HEK293 (cell line): ENCODE data around the gene RRP1.
A peak's percentile ranks its signal among the peaks of the same experiment; 100 is the strongest.

ENCODE experiments used
- CTCF ChIA-PET: fragments of 350-600 bp; formaldehyde crosslinking; extraction: SDS; loops from one replicate; lab custom pipeline; 2021; ENCODE audit warnings: antibody characterized with exemption; lab: Yijun Ruan, JAX
- POLR2A ChIA-PET: fragments of 300-600 bp; formaldehyde crosslinking; extraction: SDS; loops from one replicate; lab custom pipeline; 2020; ENCODE audit warnings: antibody characterized with exemption, inconsistent platforms; lab: Yijun Ruan, JAX
- H3K27ac ChIP-seq: fragments of 200-500 bp; sonication (Bioruptor generic); 2 replicates; pipeline ENCODE4 v1.5.1; 2014; ENCODE audit warnings: low read depth, low read length, control low read depth, inconsistent platforms; ENCODE audit errors: extremely low read depth
- H3K36me3 ChIP-seq, 2 experiments: fragments of 200-500 bp in 1 of 2; sonication (Bioruptor generic) in 1 of 2; 1 replicate in 1 of 2; 2 replicates in 1 of 2; pipeline ENCODE4 v1.5.1; 2014 to 2017; ENCODE audit warnings: inconsistent platforms in 2 of 2, low read length in 2 of 2; ENCODE audit not compliant: control insufficient read depth in 2 of 2, insufficient read depth in 1 of 2
- H3K4me1 ChIP-seq: fragments of 200-500 bp; sonication (Bioruptor generic); 2 replicates; pipeline ENCODE4 v1.5.1; 2014; ENCODE audit warnings: mild to moderate bottlenecking, low read length, inconsistent platforms; ENCODE audit not compliant: control insufficient read depth, insufficient read depth
- H3K4me3 ChIP-seq: 2 replicates; pipeline ENCODE4 v1.5.1; 2011; ENCODE audit warnings: low read depth, mild to moderate bottlenecking, control low read depth, low read length, moderate library complexity
- H3K9me3 ChIP-seq: fragments of 200-500 bp; sonication (Bioruptor generic); 2 replicates; pipeline ENCODE4 v1.5.1; 2014; ENCODE audit warnings: low read depth, low read length, inconsistent platforms; ENCODE audit not compliant: control insufficient read depth, insufficient read depth
- GLI2 ChIP-seq: fragments of 450-650 bp; formaldehyde crosslinking; IDR thresholded peaks from 2 replicates; pipeline ENCODE4; 2017; ENCODE audit warnings: missing biosample characterization, missing genetic modification characterization, low read depth, borderline replicate concordance
- HOXA7 ChIP-seq: sonication (generic); formaldehyde crosslinking; IDR thresholded peaks from 2 replicates; pipeline ENCODE4 v1.8.1; 2022; ENCODE audit warnings: missing genetic modification reagents, borderline replicate concordance
- REPIN1 ChIP-seq: fragments of 450-650 bp; formaldehyde crosslinking; IDR thresholded peaks from 2 replicates; pipeline ENCODE4 v1.5.1; 2017; ENCODE audit warnings: missing biosample characterization, missing genetic modification characterization, low read depth
- SCRT2 ChIP-seq: fragments of 450-650 bp; formaldehyde crosslinking; IDR thresholded peaks from 2 replicates; pipeline ENCODE4 v1.5.1; 2016; ENCODE audit warnings: missing biosample characterization, missing genetic modification characterization
- SP7 ChIP-seq: fragments of 450-650 bp; formaldehyde crosslinking; IDR thresholded peaks from 2 replicates; pipeline ENCODE4 v1.5.1; 2016; ENCODE audit warnings: missing biosample characterization, missing genetic modification characterization
- TRIM28 ChIP-seq: IDR thresholded peaks from 2 replicates; pipeline ENCODE4 v1.6.1; 2011; ENCODE audit warnings: low read length, control low read depth, borderline replicate concordance
- ZFP3 ChIP-seq: fragments of 450-650 bp; formaldehyde crosslinking; IDR thresholded peaks from 2 replicates; pipeline ENCODE4 v1.5.1; 2016; ENCODE audit warnings: low read depth, missing biosample characterization, missing genetic modification characterization
- ZIC2 ChIP-seq: fragments of 450-650 bp; formaldehyde crosslinking; IDR thresholded peaks from 2 replicates; pipeline ENCODE4 v1.5.1; 2016; ENCODE audit warnings: missing biosample characterization, missing genetic modification characterization
- ZNF341 ChIP-seq: fragments of 450-650 bp; formaldehyde crosslinking; IDR thresholded peaks from 2 replicates; pipeline ENCODE4; 2016; ENCODE audit warnings: low read depth, missing biosample characterization, missing genetic modification characterization
- ZNF623 ChIP-seq: fragments of 450-650 bp; formaldehyde crosslinking; IDR thresholded peaks from 2 replicates; pipeline ENCODE4 v1.5.1; 2016; ENCODE audit warnings: missing biosample characterization, missing genetic modification characterization
- ZSCAN16 ChIP-seq: fragments of 450-650 bp; formaldehyde crosslinking; IDR thresholded peaks from 2 replicates; pipeline ENCODE4 v1.5.1; 2016; ENCODE audit warnings: missing biosample characterization, missing genetic modification characterization
- ZSCAN30 ChIP-seq: fragments of 450-650 bp; IDR thresholded peaks from 2 replicates; pipeline ENCODE4 v1.5.1; 2018; ENCODE audit warnings: missing biosample characterization, mild to moderate bottlenecking, missing genetic modification characterization, moderate library complexity
- TF ChIP-seq, protein P1 (sequence below): fragments of 450-650 bp; formaldehyde crosslinking; IDR thresholded peaks from 2 replicates; pipeline ENCODE4 v1.5.1; 2016; ENCODE audit warnings: missing biosample characterization, missing genetic modification characterization
- TF ChIP-seq, protein P2 (sequence below): fragments of 450-650 bp; formaldehyde crosslinking; IDR thresholded peaks from 2 replicates; pipeline ENCODE4 v1.5.1; 2017; ENCODE audit warnings: missing biosample characterization, missing genetic modification characterization

RRP1 gene

DNA sequence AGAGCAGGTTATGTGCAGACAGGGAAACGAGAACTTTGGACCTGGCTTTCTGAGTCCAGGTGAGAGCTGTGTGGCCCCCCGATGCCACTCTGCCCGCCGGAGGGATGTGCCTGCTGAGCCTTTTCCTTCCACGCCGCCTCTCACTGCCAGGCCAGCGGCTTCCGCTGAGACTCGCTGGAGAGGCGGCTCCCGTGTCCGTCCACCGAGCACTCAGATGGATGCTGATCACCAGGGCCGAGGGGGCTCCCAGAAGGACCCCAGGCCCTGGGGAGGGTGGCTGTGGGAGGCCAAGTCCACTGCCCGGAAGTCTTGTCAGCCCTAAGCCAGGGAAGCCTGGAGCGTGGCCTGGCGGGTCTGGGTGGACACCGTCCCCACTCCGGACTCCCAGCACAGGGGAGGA lies 29.7 kb upstream of the RRP1 start:
- TF ChIP-seq HOXA7, result no peak
- TF ChIP-seq, protein P1, sequence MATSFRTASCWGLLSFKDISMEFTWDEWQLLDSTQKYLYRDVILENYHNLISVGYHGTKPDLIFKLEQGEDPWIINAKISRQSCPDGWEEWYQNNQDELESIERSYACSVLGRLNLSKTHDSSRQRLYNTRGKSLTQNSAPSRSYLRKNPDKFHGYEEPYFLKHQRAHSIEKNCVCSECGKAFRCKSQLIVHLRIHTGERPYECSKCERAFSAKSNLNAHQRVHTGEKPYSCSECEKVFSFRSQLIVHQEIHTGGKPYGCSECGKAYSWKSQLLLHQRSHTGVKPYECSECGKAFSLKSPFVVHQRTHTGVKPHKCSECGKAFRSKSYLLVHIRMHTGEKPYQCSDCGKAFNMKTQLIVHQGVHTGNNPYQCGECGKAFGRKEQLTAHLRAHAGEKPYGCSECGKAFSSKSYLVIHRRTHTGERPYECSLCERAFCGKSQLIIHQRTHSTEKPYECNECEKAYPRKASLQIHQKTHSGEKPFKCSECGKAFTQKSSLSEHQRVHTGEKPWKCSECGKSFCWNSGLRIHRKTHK, result no peak
- TF ChIP-seq, all 188 proteins: peak for 0
- Histone ChIP-seq H3K27ac (no peak overlapping the region), H3K4me1 (no peaks in the 10 kb centered on the region), H3K4me3 (no peak overlapping the region), H3K36me3 (peaks cover 0 to 77% of the 10 kb centered on the region in 2 experiments; a peak in 1 of 3 replicates), H3K9me3 (no peaks in the 10 kb centered on the region)
- ChIA-PET POLR2A (no interaction called here), CTCF (interaction anchor here (1.2 to 1.6 kb wide), 2 partner anchors 11 to 31 kb away, joined by 3 to 7 read pairs; no protein-coding TSS in a partner anchor)

DNA sequence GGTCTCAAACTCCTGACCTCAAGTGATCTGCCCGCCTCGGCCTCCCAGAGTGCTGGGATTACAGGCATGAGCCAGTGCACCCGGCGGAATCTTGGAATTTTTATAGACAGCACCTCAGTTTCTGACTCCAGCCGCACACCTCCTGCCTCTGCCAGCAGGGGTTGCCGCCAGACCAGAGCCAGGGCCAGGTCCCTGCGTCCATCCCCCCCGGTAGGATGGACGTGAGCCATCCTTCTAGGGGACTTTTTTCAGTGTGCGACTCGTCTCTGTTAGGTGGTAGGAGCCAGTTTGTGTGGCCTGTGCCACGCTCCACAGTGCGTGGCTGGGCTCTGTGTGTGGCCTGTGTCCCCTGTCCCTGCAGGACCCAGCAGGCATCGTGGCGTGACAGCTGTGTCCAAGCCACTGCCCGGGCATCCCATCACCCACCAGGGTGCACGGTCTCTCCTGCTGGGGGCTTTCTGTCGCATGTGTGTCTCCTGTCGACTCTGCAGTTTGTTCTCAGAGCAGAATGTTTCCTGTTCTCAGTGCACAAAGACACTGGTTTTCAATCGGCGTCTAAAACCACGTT lies 28.9 kb upstream of the RRP1 start:
- TF ChIP-seq ZSCAN30 (tag by site-specific recombination), result no peak
- peak; percentile 56 for TF ChIP-seq ZIC2 (tag by site-specific recombination)
- CTCF ChIA-PET, result no interaction called here
- H3K4me1 ChIP-seq, result no peaks in the 10 kb centered on the region
- POLR2A ChIA-PET, result no interaction called here
- no peak overlapping the region for H3K4me3 ChIP-seq
- H3K36me3 ChIP-seq, result peaks cover 0 to 69% of the 10 kb centered on the region in 2 experiments; a peak in 1 of 3 replicates
- H3K9me3 ChIP-seq, result no peaks in the 10 kb centered on the region
- no peak overlapping the region for H3K27ac ChIP-seq

DNA sequence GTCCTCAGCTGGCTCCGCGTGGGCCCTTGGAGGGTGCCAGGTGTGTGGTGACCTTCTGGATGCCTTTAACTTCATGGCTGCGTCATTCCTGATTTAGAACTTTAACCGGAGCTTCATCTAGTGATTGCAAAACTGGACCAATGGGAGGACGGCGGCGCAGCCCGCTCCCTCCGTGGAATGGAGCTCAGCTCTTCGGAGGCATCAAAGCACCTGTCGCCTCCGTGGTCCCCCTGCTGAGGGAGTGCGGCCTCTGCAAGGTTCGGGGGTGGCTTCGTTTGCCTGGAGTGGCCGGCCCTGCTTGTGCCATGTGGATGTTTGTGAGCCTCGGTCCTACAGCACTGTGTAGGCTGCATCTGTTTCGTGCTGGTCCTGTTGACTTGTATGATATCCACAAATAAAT lies 27.5 kb upstream of the RRP1 start:
- no peaks in the 10 kb centered on the region for H3K4me1 ChIP-seq
- no peaks in the 10 kb centered on the region for H3K9me3 ChIP-seq
- peaks cover 0 to 55% of the 10 kb centered on the region in 2 experiments; a peak in 1 of 3 replicates for H3K36me3 ChIP-seq
- no peak overlapping the region for H3K4me3 ChIP-seq
- H3K27ac ChIP-seq, result no peak overlapping the region
- CTCF ChIA-PET, result interaction anchor here (0.7 kb wide), 1 partner anchor 27 kb away, joined by 6 read pairs; no protein-coding TSS in a partner anchor
- POLR2A ChIA-PET, result interaction anchor here (1.0 kb wide), 1 partner anchor 34 kb away, joined by 3 read pairs; no protein-coding TSS in a partner anchor
- TF ChIP-seq SCRT2 (peak; percentile 76), ZFP3 (tag by site-specific recombination) (no peak)

DNA sequence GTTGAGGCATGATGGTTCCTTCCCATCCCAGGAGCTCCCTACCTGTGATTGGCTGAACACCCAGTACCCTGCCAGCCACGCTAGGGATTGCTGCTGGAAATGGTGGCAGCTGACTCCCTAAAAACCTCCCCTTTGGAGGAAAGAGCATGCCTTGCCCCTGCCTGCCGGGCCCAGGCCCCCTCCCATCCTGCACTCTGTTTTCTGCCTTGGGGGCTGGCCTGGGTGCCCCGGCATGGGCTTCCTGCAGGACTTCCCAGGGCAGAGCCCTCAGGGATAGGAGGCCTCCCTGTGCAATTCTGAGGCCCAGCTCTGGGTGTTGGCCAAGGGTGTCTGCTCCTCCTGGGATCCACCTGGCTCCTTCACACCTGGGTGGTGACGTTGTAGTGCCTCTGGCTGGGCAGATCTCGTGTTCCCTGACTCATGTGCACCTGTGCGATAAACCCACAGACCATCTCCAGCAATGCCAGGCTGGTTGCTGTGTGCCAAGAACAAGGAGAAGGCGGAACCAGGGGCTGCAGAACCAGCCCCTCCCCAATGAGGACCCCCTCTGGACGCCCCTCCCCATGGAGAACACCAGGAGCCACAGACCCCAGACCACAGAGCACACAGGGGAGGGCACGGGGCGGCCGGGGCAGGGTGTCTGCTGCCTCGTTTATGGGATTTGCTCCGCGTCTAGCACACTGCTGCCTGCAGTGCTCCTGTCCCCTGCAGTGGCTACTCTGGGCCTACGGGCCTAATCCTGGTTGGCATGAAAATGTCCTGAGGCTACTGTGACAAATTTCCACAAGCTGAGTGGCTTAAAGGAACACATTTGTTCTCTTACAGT lies 26.9 kb upstream of the RRP1 start:
- Histone ChIP-seq H3K9me3 (no peaks in the 10 kb centered on the region), H3K27ac (no peak overlapping the region), H3K4me3 (no peak overlapping the region), H3K4me1 (no peaks in the 10 kb centered on the region), H3K36me3 (peaks cover 0 to 50% of the 10 kb centered on the region in 2 experiments; a peak in 1 of 3 replicates)
- POLR2A ChIA-PET, result no interaction called here
- CTCF ChIA-PET, result interaction anchor here (0.6 kb wide), 1 partner anchor 667 kb away, joined by 5 read pairs; no protein-coding TSS in a partner anchor
- TF ChIP-seq ZSCAN16 (tag by site-specific recombination) (no peak), SP7 (tag by site-specific recombination) (no peak), GLI2 (tag by site-specific recombination) (no peak), ZNF341 (no peak), ZNF623 (tag by site-specific recombination) (peak; percentile 63), TRIM28 (no peak), REPIN1 (no peak)
- TF ChIP-seq, protein P2, sequence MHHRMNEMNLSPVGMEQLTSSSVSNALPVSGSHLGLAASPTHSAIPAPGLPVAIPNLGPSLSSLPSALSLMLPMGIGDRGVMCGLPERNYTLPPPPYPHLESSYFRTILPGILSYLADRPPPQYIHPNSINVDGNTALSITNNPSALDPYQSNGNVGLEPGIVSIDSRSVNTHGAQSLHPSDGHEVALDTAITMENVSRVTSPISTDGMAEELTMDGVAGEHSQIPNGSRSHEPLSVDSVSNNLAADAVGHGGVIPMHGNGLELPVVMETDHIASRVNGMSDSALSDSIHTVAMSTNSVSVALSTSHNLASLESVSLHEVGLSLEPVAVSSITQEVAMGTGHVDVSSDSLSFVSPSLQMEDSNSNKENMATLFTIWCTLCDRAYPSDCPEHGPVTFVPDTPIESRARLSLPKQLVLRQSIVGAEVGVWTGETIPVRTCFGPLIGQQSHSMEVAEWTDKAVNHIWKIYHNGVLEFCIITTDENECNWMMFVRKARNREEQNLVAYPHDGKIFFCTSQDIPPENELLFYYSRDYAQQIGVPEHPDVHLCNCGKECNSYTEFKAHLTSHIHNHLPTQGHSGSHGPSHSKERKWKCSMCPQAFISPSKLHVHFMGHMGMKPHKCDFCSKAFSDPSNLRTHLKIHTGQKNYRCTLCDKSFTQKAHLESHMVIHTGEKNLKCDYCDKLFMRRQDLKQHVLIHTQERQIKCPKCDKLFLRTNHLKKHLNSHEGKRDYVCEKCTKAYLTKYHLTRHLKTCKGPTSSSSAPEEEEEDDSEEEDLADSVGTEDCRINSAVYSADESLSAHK, result no peak
